ENCODE measurements around the gene EIF1AX. TPM values are rescaled to one million over a fixed set of nuclear protein-coding genes. Genes with fewer than 3 reads are reported as not detected.

EIF1AX gene
- total RNA-seq, 1 donor from 2014 or later, result 88.5 TPM

GRCh38 chrX:20181598-20182329 is 40.1 kb upstream of the EIF1AX start:
- FAIRE-seq (peak; percentile 78), DNase-seq (ENCODE audit: low read depth) (no peak)
- H3K27me3 ChIP-seq (ENCODE audit: insufficient read depth, low read length), result no peaks in the 10 kb centered on the region
- H3K4me3 ChIP-seq (ENCODE audit: insufficient read depth, low read depth, low read length), result no peak overlapping the region
- H3K9ac ChIP-seq (ENCODE audit: low read length), result no peak overlapping the region
- H3K79me2 ChIP-seq (ENCODE audit: insufficient read depth, low read length), result no peaks in the 10 kb centered on the region
- H3K4me2 ChIP-seq (ENCODE audit: low read length), result no peak overlapping the region
- Mint-ChIP-seq H3K27me3 (ENCODE audit: low read depth, unreplicated experiment) (no peaks in the 10 kb centered on the region), H3K27ac (ENCODE audit: unreplicated experiment) (no peak overlapping the region), H3K4me3 (ENCODE audit: unreplicated experiment) (no peak overlapping the region), H3K4me1 (ENCODE audit: low read depth, unreplicated experiment) (peaks cover 4% of the 10 kb centered on the region), H3K36me3 (ENCODE audit: low read depth, unreplicated experiment) (no peaks in the 10 kb centered on the region), H3K9me3 (ENCODE audit: unreplicated experiment) (no peaks in the 10 kb centered on the region)
- H3K9me3 ChIP-seq (ENCODE audit: insufficient read depth, low read depth, low read length), result no peaks in the 10 kb centered on the region
- H3K27ac ChIP-seq (ENCODE audit: low read depth, low read length), result no peak overlapping the region
- no peak overlapping the region for H2AFZ ChIP-seq (ENCODE audit: low read depth, low read length)
- no peak for TF ChIP-seq EZH2 (IDR thresholded peaks at IDR 0.05; ENCODE audit: insufficient read depth, low read length)
- TF ChIP-seq CTCF (IDR thresholded peaks at IDR 0.05; ENCODE audit: insufficient read depth, low read depth, low read length), result no peak
- H3K4me1 ChIP-seq (ENCODE audit: insufficient read depth, low read length), result no peaks in the 10 kb centered on the region
- H3K36me3 ChIP-seq (ENCODE audit: insufficient read depth, low read length), result peaks cover 7% of the 10 kb centered on the region
- no peaks in the 10 kb centered on the region for H4K20me1 ChIP-seq (ENCODE audit: insufficient read depth, low read length)

DNA sequence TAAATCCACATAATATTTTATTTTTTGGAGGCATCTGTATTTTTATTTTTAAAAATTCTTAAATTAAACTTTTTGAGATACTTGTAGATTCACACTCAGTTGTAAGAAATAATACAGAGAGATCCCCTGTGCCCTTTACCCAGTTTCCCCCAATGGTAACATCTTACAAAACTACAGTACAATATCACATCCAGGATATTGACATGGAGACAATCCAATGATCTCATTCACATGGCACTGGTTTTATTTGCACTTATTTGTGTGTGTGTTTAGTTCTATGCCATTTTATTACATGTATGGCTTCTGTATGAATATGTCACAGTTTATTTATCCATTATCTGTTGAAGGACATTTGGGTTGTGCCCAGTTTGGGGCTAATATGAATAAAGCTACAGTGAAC is 35.5 kb upstream of the EIF1AX start:
- H3K4me1 Mint-ChIP-seq (ENCODE audit: low read depth, unreplicated experiment), result peaks cover 4% of the 10 kb centered on the region
- H3K27ac ChIP-seq (ENCODE audit: low read depth, low read length), result no peak overlapping the region
- H2AFZ ChIP-seq (ENCODE audit: low read depth, low read length), result no peak overlapping the region
- H4K20me1 ChIP-seq (ENCODE audit: insufficient read depth, low read length), result no peaks in the 10 kb centered on the region
- H3K27me3 Mint-ChIP-seq (ENCODE audit: low read depth, unreplicated experiment), result no peaks in the 10 kb centered on the region
- no peak overlapping the region for H3K9ac ChIP-seq (ENCODE audit: low read length)
- no peaks in the 10 kb centered on the region for H3K27me3 ChIP-seq (ENCODE audit: insufficient read depth, low read length)
- FAIRE-seq (no peak), DNase-seq (ENCODE audit: low read depth) (no peak)
- no peak overlapping the region for H3K27ac Mint-ChIP-seq (ENCODE audit: unreplicated experiment)
- no peaks in the 10 kb centered on the region for H3K4me1 ChIP-seq (ENCODE audit: insufficient read depth, low read length)
- no peak overlapping the region for H3K4me2 ChIP-seq (ENCODE audit: low read length)
- no peaks in the 10 kb centered on the region for H3K9me3 ChIP-seq (ENCODE audit: insufficient read depth, low read depth, low read length)
- H3K79me2 ChIP-seq (ENCODE audit: insufficient read depth, low read length), result no peaks in the 10 kb centered on the region
- H3K36me3 ChIP-seq (ENCODE audit: insufficient read depth, low read length), result peaks cover 7% of the 10 kb centered on the region
- no peaks in the 10 kb centered on the region for H3K9me3 Mint-ChIP-seq (ENCODE audit: unreplicated experiment)
- TF ChIP-seq CTCF (IDR thresholded peaks at IDR 0.05; ENCODE audit: insufficient read depth, low read depth, low read length) (no peak), EZH2 (IDR thresholded peaks at IDR 0.05; ENCODE audit: insufficient read depth, low read length) (no peak)
- H3K4me3 ChIP-seq (ENCODE audit: insufficient read depth, low read depth, low read length), result no peak overlapping the region
- no peaks in the 10 kb centered on the region for H3K36me3 Mint-ChIP-seq (ENCODE audit: low read depth, unreplicated experiment)
- no peak overlapping the region for H3K4me3 Mint-ChIP-seq (ENCODE audit: unreplicated experiment)

GRCh38 chrX:20173856-20174255 is 32.2 kb upstream of the EIF1AX start:
- peaks cover 13% of the 10 kb centered on the region for H3K36me3 ChIP-seq (ENCODE audit: insufficient read depth, low read length)
- DNase-seq (ENCODE audit: low read depth) (no peak), FAIRE-seq (peak; percentile 62)
- Mint-ChIP-seq H3K9me3 (ENCODE audit: unreplicated experiment) (no peaks in the 10 kb centered on the region), H3K36me3 (ENCODE audit: low read depth, unreplicated experiment) (no peaks in the 10 kb centered on the region), H3K27me3 (ENCODE audit: low read depth, unreplicated experiment) (no peaks in the 10 kb centered on the region), H3K4me1 (ENCODE audit: low read depth, unreplicated experiment) (no peaks in the 10 kb centered on the region), H3K27ac (ENCODE audit: unreplicated experiment) (no peak overlapping the region), H3K4me3 (ENCODE audit: unreplicated experiment) (no peak overlapping the region)
- no peaks in the 10 kb centered on the region for H3K79me2 ChIP-seq (ENCODE audit: insufficient read depth, low read length)
- H3K4me3 ChIP-seq (ENCODE audit: insufficient read depth, low read depth, low read length), result no peak overlapping the region
- H3K4me2 ChIP-seq (ENCODE audit: low read length), result no peak overlapping the region
- no peaks in the 10 kb centered on the region for H3K27me3 ChIP-seq (ENCODE audit: insufficient read depth, low read length)
- no peak overlapping the region for H3K27ac ChIP-seq (ENCODE audit: low read depth, low read length)
- H3K4me1 ChIP-seq (ENCODE audit: insufficient read depth, low read length), result no peaks in the 10 kb centered on the region
- H3K9ac ChIP-seq (ENCODE audit: low read length), result no peak overlapping the region
- H2AFZ ChIP-seq (ENCODE audit: low read depth, low read length), result no peak overlapping the region
- H3K9me3 ChIP-seq (ENCODE audit: insufficient read depth, low read depth, low read length), result no peaks in the 10 kb centered on the region
- no peaks in the 10 kb centered on the region for H4K20me1 ChIP-seq (ENCODE audit: insufficient read depth, low read length)
- TF ChIP-seq EZH2 (IDR thresholded peaks at IDR 0.05; ENCODE audit: insufficient read depth, low read length) (no peak), CTCF (IDR thresholded peaks at IDR 0.05; ENCODE audit: insufficient read depth, low read depth, low read length) (no peak)
